Dendritic cell treated with granulocyte-macrophage colony-stimulating factor and Interleukin-4, amounts not matched to agents 40 ng/mL and 50 ng/mL, for 4 days (primary cell): ENCODE results near the gene SIGLEC1.

Source experiments
- H3K27ac Mint-ChIP-seq: one replicate; pipeline ENCODE4 v1.8.0; 2022; ENCODE audit warnings: mild to moderate bottlenecking, mixed read lengths
- H3K27me3 Mint-ChIP-seq: one replicate; pipeline ENCODE4 v1.8.0; 2022; ENCODE audit warnings: mild to moderate bottlenecking, mixed read lengths
- H3K36me3 Mint-ChIP-seq: one replicate; pipeline ENCODE4 v1.8.0; 2022; ENCODE audit warnings: low read depth, mixed read lengths
- H3K4me1 Mint-ChIP-seq: one replicate; pipeline ENCODE4 v1.8.0; 2022; ENCODE audit warnings: low read depth, mixed read lengths
- H3K4me3 Mint-ChIP-seq: one replicate; pipeline ENCODE4 v1.8.0; 2022; ENCODE audit warnings: mild to moderate bottlenecking, moderate library complexity, mixed read lengths
- H3K9me3 Mint-ChIP-seq: one replicate; pipeline ENCODE4 v1.8.0; 2022; ENCODE audit warnings: mixed read lengths
- intact Hi-C: fragments of 100-400 bp; cut with micrococcal nuclease; formaldehyde crosslinking; loops from one replicate; pipeline ENCODE4 v1.15.0; 2022

Gene SIGLEC1

DNA sequence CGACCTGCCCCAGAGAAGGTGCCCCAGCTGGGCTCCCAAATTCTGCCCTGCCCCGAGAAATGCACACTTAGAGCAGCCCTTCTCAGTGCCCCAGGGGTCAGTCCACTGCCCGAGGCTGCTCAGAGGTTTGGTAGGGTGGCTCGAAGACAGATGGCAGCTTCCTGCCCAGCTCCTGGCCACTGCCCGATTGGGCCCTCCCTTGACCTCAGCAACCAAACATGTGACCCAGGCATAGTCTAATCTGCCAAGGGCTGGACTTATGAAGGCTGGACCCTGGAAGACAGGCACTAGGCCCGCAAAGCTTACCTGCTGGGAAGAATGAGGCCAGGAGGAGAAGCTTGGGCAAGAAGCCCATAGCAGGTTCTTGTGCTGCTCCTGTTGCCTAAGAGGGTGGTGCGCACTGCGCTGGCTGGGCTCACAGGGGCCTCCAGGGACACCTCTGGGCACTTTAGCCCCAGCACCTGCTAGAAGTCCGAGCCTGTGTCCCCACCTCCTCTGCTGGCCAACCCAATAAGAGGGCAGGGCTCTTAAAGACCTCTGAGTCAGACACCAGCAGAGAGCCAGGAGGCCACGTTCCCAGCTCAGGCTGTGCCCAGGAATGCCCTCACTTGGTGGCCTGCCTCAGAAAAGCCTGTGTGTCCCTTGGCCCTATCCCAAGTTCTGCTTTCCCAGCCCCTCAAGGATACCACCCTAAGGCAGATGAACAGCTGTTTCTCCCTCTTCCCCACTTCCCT, 5.5 kb downstream of the SIGLEC1 start:
- Mint-ChIP-seq H3K27ac (peak overlapping the region; percentile 3), H3K9me3 (no peaks in the 10 kb centered on the region), H3K27me3 (peaks cover 5% of the 10 kb centered on the region), H3K4me3 (no peak overlapping the region), H3K4me1 (peaks cover 46% of the 10 kb centered on the region), H3K36me3 (peaks cover 95% of the 10 kb centered on the region)
- intact Hi-C loops, result no loop called here

DNA sequence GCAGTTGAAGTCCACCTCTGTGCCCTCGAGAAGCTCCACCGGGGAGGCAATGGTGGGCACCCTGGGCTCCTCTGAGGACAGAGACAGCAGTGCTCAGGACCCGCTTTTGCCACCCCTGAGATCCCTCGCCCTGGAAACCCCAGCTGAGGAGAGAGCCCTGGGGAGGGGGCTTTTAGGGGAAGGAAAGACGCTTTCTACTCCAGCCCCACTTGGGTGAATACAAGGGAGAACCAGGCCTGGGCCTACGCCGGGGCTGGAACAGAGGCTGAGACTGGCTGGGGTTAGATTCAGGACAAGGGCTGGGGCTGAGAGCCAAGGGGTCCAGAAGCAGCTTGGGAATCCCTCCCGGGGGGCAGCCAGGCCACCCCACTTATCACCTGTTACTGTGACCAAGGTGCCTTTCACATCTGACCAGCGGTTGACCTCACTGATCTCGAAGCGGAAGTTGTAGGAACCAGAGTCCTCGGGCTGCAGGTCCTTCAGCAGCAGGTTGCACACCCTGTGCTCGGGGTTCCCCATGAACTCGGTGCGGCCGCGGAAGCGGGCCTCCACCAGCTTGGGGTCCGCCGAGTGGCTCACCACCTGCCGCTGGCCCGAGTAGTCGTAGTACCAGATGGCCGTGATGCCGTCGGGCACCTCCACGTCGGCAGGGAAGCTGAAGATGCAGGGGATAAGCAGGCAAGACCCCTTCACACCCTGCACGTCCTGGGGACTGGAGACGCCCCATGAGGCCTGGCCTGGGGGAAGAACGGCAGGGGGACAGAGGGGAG, 6.2 kb downstream of the SIGLEC1 start:
- no peak overlapping the region for H3K27ac Mint-ChIP-seq
- H3K4me3 Mint-ChIP-seq, result no peak overlapping the region
- peaks cover 38% of the 10 kb centered on the region for H3K4me1 Mint-ChIP-seq
- H3K27me3 Mint-ChIP-seq, result peaks cover 5% of the 10 kb centered on the region
- H3K36me3 Mint-ChIP-seq, result peaks cover 95% of the 10 kb centered on the region
- H3K9me3 Mint-ChIP-seq, result no peaks in the 10 kb centered on the region
- intact Hi-C loops, result no loop called here

- Mint-ChIP-seq H3K27ac (no peak overlapping the region), H3K36me3 (peaks cover 100% of the 10 kb centered on the region), H3K4me3 (no peak overlapping the region), H3K27me3 (peaks cover 5% of the 10 kb centered on the region), H3K4me1 (peaks cover 32% of the 10 kb centered on the region), H3K9me3 (no peaks in the 10 kb centered on the region)
- intact Hi-C loops, result no loop called here
These were observed 6.9 kb downstream of the SIGLEC1 start for GRCh38 chr20:3705491-3705969.

DNA sequence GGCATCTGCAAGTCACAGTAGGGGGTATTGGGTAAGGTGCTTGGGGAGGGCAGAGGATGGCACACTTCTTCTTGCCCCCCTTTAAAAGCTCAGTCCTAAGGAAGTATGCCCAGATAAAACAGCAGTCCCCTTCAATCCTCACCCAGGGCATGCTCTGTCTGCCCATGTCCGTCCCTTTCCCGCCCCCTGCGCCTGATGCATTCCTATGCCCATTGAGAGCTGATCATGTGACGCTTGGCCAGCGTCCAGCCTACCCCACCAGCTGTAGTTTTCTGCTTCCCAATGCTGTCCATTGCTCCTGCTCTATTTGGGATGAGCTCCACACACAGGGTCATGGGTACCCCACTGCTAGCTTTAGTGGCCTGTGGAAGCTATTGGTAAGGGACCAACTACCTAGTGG, 8.3 kb downstream of the SIGLEC1 start:
- Mint-ChIP-seq H3K9me3 (no peaks in the 10 kb centered on the region), H3K4me3 (no peak overlapping the region), H3K36me3 (peaks cover 98% of the 10 kb centered on the region), H3K27ac (no peak overlapping the region), H3K27me3 (peaks cover 5% of the 10 kb centered on the region), H3K4me1 (peaks cover 18% of the 10 kb centered on the region)
- intact Hi-C loops, result no loop called here

DNA sequence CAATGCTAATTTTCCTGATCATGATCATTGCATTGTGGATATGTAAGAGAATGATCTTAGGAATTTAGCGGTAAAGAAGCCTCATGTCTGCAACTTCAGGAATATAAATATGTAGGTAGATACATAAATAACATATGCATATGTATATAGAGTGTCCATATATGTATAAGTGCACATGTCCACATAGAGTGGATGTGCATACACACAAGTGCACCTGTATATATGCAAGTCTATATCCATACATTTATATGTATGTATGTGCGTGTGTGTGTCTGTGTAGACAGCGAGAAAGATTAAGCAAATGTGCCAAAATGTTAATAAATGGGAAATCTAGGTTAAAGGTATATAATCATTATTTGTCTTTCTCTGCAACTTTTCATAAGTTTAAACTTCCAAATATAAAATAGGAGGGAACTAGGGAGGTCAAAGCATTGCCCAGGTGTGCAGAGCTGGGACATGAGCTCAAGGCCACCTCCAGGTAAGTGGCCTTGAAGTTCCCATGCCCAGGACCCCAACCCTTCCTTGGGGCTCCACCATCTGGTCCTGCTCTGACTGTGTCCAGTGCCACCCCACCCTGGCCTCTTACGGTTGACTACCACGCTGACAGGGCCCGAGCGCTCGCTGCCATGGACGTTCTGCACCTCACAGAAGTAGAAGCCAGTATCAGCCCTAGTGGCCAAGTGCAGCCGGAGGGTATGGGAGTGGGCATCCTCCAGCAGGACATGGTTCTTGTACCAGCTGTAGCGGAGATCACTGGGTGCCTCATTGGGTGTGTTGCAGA, 9.6 kb downstream of the SIGLEC1 start:
- H3K4me1 Mint-ChIP-seq, result peaks cover 5% of the 10 kb centered on the region

DNA sequence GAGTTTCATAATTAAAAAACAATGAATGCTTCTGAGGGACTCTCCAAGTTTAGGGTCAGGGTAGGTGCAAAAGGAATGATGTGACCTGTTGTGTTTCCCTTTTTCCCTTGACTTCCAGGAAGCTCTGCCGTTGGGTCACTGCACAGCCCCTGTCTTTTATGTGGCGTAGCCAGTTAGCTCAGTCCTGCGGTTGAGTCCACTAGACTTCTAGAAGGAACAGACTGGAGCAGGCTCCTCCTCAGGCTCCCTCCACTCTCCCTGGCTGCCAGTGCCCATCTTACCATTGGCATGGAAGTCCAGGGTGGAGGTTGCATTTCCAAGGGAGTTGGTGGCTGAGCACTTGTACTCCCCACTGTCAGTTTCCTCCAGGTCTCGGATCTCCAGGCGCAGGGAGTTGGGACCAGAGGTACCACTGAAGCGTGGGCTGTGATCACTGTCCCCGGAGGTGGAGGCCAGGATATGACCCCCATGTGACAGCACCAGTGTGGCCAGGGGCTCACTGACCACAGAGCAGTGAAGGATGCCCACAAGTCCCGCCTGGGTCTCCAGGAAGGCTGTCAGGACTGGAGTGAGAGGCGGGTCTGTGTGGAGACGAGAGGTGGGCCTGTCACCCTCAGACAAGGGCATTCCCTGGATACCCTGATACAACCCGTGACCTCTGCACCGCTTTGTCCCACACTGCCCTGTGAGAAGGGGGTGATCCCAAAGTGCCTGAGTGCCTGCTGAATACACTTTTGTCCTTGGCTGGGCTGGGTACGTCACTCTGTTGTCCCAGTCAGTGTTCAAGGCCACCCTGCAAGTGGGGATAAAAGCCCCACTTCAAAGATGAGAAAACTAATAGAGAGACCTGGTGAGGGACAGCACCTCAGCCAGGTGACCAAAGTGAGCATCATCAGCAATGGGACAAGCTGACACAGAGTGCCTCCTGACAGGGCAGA, 11.1 kb downstream of the SIGLEC1 start:
- no peaks in the 10 kb centered on the region for H3K4me1 Mint-ChIP-seq
- H3K27ac Mint-ChIP-seq, result no peak overlapping the region
- H3K4me3 Mint-ChIP-seq, result no peak overlapping the region
- intact Hi-C loops, result no loop called here
- H3K36me3 Mint-ChIP-seq, result peaks cover 98% of the 10 kb centered on the region
- no peaks in the 10 kb centered on the region for H3K9me3 Mint-ChIP-seq
- H3K27me3 Mint-ChIP-seq, result peaks cover 6% of the 10 kb centered on the region

More for the DNA sequence above, 9.6 kb downstream of the SIGLEC1 start:
- peaks cover 5% of the 10 kb centered on the region for H3K27me3 Mint-ChIP-seq
- no peak overlapping the region for H3K4me3 Mint-ChIP-seq
- no peaks in the 10 kb centered on the region for H3K9me3 Mint-ChIP-seq
- H3K36me3 Mint-ChIP-seq, result peaks cover 98% of the 10 kb centered on the region
- intact Hi-C loops, result no loop called here
- H3K27ac Mint-ChIP-seq, result no peak overlapping the region

GRCh38 chr20:3699037-3699436, 13.4 kb downstream of the SIGLEC1 start:
- no peak overlapping the region for H3K27ac Mint-ChIP-seq
- peaks cover 1% of the 10 kb centered on the region for H3K27me3 Mint-ChIP-seq
- no peak overlapping the region for H3K4me3 Mint-ChIP-seq
- intact Hi-C loops, result no loop called here
- H3K9me3 Mint-ChIP-seq, result no peaks in the 10 kb centered on the region
- no peaks in the 10 kb centered on the region for H3K4me1 Mint-ChIP-seq
- peaks cover 98% of the 10 kb centered on the region for H3K36me3 Mint-ChIP-seq

GRCh38 chr20:3698591-3699001, 13.8 kb downstream of the SIGLEC1 start:
- intact Hi-C loops, result no loop called here
- Mint-ChIP-seq H3K9me3 (no peaks in the 10 kb centered on the region), H3K27me3 (peaks cover 1% of the 10 kb centered on the region), H3K4me1 (no peaks in the 10 kb centered on the region), H3K4me3 (no peak overlapping the region), H3K36me3 (peaks cover 98% of the 10 kb centered on the region), H3K27ac (no peak overlapping the region)

GRCh38 chr20:3697588-3698305, 14.7 kb downstream of the SIGLEC1 start:
- H3K27ac Mint-ChIP-seq, result no peak overlapping the region
- H3K9me3 Mint-ChIP-seq, result no peaks in the 10 kb centered on the region
- no peaks in the 10 kb centered on the region for H3K4me1 Mint-ChIP-seq
- H3K4me3 Mint-ChIP-seq, result no peak overlapping the region
- intact Hi-C loops, result no loop called here
- H3K27me3 Mint-ChIP-seq, result peaks cover 1% of the 10 kb centered on the region
- peaks cover 98% of the 10 kb centered on the region for H3K36me3 Mint-ChIP-seq

DNA sequence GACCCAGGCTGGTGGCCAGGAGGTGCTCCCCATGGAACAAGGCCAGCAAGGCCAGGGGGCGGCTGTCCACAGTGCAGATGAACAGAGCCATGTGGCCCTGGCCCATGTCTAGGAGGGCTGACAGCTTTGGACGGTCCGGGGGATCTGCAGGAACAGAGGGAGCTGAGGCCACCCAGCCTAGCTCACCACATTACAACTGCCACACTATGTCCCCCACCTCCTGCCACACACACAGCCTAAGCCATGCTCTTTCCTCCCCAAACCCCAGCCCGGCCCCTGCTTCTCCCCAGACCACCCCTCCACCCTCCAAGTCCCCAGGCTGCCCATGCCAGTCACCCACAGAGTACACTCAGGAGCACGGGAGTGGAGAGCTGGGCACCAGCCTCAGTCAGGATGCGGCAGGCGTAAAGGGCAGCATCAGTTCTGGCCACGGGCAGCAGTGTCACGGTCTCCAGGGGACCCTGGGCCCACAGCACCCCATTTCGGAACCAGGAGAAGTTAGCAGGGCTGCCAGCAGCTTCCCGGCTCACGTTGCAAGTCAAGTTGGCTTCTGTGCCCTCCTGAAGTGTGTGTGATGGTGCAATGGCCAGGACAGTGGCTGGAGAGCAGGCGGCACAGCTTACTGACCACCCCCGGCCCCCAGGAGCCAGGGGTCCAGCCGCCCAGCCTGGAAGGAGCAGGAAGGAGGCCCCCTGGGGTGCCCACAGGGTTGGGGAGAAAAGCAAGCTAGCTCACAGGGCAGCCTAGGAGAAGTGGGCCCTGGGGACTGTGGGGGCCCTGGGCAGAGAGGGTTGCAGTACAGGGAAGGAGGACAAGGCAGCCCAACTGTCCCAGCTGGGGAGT, 15.4 kb downstream of the SIGLEC1 start:
- intact Hi-C loops, result no loop called here
- Mint-ChIP-seq H3K27ac (no peak overlapping the region), H3K27me3 (peaks cover 1% of the 10 kb centered on the region), H3K4me3 (no peak overlapping the region), H3K36me3 (peaks cover 98% of the 10 kb centered on the region), H3K4me1 (no peaks in the 10 kb centered on the region), H3K9me3 (no peaks in the 10 kb centered on the region)

DNA sequence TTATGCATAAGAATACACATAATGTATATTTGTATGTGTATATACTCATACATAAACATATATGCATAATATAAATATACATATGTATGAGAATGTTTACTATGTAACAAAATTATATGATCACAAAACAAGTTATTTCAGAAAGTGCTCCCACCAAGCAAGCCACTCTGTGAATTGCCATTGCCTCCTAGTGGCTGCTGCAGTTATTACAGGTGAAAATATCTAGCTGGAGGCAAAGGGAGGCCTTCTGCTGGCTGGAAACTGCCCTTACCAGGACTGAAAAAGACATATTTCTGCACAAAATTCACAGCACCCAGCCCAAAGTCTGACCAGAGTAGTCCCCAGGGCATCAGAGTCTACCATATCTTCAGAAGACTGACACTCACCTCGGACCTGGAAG, 16.2 kb downstream of the SIGLEC1 start:
- Mint-ChIP-seq H3K27ac (no peak overlapping the region), H3K27me3 (peaks cover 1% of the 10 kb centered on the region), H3K36me3 (peaks cover 98% of the 10 kb centered on the region), H3K4me3 (no peak overlapping the region), H3K4me1 (no peaks in the 10 kb centered on the region), H3K9me3 (no peaks in the 10 kb centered on the region)
- intact Hi-C loops, result no loop called here

GRCh38 chr20:3694864-3695263, 17.5 kb downstream of the SIGLEC1 start:
- Mint-ChIP-seq H3K27ac (no peak overlapping the region), H3K4me1 (no peaks in the 10 kb centered on the region), H3K36me3 (peaks cover 100% of the 10 kb centered on the region), H3K27me3 (peaks cover 1% of the 10 kb centered on the region), H3K9me3 (no peaks in the 10 kb centered on the region), H3K4me3 (no peak overlapping the region)
- intact Hi-C loops, result no loop called here
